ENCODE measurements around the gene LZTS2. TPM values are rescaled to one million over a fixed set of nuclear protein-coding genes. Genes with fewer than 3 reads are reported as not detected.
A peak's percentile ranks its signal among the peaks of the same experiment; 100 is the strongest.

The LZTS2 gene
- total and polyA plus RNA-seq, 2 of the 8 experiments (the other 6 are each of a cell fraction or from before 2014, with no cell fraction given): 75.7 to 99.5 TPM

DNA sequence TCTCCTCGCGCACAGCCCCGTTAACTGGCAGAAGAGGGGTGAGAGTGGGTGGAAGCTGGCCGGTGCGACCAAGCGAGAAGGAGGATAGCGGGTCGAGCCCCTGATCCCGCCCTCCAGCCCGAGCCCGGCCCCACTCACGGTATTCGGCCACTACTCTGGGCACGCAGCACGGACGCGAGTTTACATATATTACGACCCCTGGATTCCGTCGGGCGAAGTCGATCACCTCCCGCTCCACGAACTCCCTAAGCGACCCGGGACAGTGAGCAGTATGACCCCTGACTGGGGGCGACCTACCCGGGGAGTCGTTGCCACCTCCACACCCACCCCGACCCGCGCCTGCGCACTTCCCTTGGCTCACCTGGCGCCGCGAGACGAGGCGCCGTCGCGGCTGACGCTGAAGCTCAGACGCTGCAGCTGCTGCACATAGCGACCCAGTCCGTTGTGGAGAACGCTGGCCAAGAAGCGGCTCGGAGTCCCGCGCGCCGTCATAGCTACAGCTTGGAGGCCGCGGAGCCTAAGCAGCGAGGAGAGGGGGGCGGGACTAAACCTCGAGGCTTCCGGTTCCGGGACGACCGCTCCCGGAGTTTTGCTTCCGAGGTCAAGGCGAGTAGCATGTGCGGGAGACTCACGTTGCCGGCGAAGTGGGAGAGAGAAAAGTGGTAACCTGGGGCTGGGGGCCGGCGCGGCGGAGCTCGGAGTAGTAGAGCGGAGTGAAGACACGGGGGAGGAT is 12.5 kb upstream of the LZTS2 start, which contains the start of the genes MRPL43 and TWNK (continued):
- TF ChIP-seq, protein P1, sequence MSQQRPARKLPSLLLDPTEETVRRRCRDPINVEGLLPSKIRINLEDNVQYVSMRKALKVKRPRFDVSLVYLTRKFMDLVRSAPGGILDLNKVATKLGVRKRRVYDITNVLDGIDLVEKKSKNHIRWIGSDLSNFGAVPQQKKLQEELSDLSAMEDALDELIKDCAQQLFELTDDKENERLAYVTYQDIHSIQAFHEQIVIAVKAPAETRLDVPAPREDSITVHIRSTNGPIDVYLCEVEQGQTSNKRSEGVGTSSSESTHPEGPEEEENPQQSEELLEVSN (IDR thresholded peaks at IDR 0.05): peak; percentile 82
- peak; percentile 45 for TF ChIP-seq NRF1 (IDR thresholded peaks at IDR 0.05; ENCODE audit: low read depth, low read length)
- TF ChIP-seq HDAC6 (IDR thresholded peaks at IDR 0.05; ENCODE audit: low read depth, low read length): no peak
- no peak for TF ChIP-seq TEAD4 (IDR thresholded peaks at IDR 0.05; ENCODE audit: low read depth, low read length)
- no peak for TF ChIP-seq CBX5 (IDR thresholded peaks at IDR 0.05; ENCODE audit: low read depth, low read length)
- TF ChIP-seq SAP30 (IDR thresholded peaks at IDR 0.05; ENCODE audit: insufficient read depth, insufficient replicate concordance, low read length): no peak
- no peak for TF ChIP-seq GTF2F1 (IDR thresholded peaks at IDR 0.05; ENCODE audit: borderline replicate concordance, low read depth, low read length)
- peak; percentile 91 for TF ChIP-seq PHF8 (conservative IDR thresholded peaks at IDR 0.05; ENCODE audit: low read depth, low read length)
- TF ChIP-seq ZNF274 (IDR thresholded peaks at IDR 0.05; ENCODE audit: borderline replicate concordance, extremely low read depth, low read length): no peak
- no peak for TF ChIP-seq ATF2 (IDR thresholded peaks at IDR 0.05; ENCODE audit: low read length)
- TF ChIP-seq KDM1A (IDR thresholded peaks at IDR 0.05; ENCODE audit: borderline replicate concordance, low read length): no peak
- no peak for TF ChIP-seq BCL11A (IDR thresholded peaks at IDR 0.05; ENCODE audit: low read depth in 2 of 2, low read length in 2 of 2)
- no peak for TF ChIP-seq SP2 (IDR thresholded peaks at IDR 0.05; ENCODE audit: low read length)
- no peak for TF ChIP-seq EZH2 (IDR thresholded peaks at IDR 0.05; ENCODE audit: low read depth, low read length, severe bottlenecking)
- TF ChIP-seq TCF12 (IDR thresholded peaks at IDR 0.05; ENCODE audit: low read depth, low read length): no peak
- no peak for TF ChIP-seq CBX8 (IDR thresholded peaks at IDR 0.05; ENCODE audit: borderline replicate concordance, low read depth, low read length)
- no peak for TF ChIP-seq JUND (IDR thresholded peaks at IDR 0.05; ENCODE audit: low read length)
- TF ChIP-seq HDAC2 (IDR thresholded peaks at IDR 0.05; ENCODE audit: borderline replicate concordance in 1 of 2, low read depth in 2 of 2, low read length in 2 of 2): peak in 1 of 2 experiments; percentile 54; a peak in 1 of 4 replicates
- no peak for TF ChIP-seq BRCA1 (IDR thresholded peaks at IDR 0.05; ENCODE audit: low read depth, low read length)
- peak; percentile 99 for TF ChIP-seq RBBP5 (IDR thresholded peaks at IDR 0.05; ENCODE audit: borderline replicate concordance, low read depth, low read length)
- TF ChIP-seq TAF7 (optimal IDR thresholded peaks at IDR 0.05; ENCODE audit: borderline replicate concordance, low read depth, low read length): no peak
- TF ChIP-seq FOSL1 (IDR thresholded peaks at IDR 0.05; ENCODE audit: insufficient read depth, low read depth, low read length): no peak
